ENCODE results near the gene REXO4. TPM values are rescaled to one million over a fixed set of nuclear protein-coding genes. Genes with fewer than 3 reads are reported as not detected.
"Not testable (repeated sequence)": the region's sequence is repeated elsewhere in the genome, so short reads cannot be mapped to it uniquely, and the experiment has no call there.

REXO4 gene
- polyA plus RNA-seq, 4 donors: 27.7 to 33.4 (median 32.5) TPM

GRCh38 chr9:133392308-133392707 is 25.5 kb downstream of the REXO4 start:
- DNase-seq (ENCODE audit: low read depth in 4 of 4, low spot score in 2 of 4): not testable (repeated sequence)

DNA sequence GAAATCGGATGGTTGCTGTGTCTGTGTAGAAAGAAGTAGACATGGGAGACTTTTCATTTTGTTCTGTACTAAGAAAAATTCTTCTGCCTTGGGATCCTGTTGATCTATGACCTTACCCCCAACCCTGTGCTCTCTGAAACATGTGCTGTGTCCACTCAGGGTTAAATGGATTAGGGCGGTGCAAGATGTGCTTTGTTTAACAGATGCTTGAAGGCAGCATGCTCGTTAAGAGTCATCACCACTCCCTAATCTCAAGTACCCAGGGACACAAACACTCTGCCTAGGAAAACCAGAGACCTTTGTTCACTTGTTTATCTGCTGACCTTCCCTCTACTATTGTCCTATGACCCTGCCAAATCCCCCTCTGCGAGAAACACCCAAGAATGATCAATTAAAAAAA is 26.4 kb downstream of the REXO4 start:
- DNase-seq (ENCODE audit: low read depth in 4 of 4, low spot score in 2 of 4): not testable (repeated sequence)

DNA sequence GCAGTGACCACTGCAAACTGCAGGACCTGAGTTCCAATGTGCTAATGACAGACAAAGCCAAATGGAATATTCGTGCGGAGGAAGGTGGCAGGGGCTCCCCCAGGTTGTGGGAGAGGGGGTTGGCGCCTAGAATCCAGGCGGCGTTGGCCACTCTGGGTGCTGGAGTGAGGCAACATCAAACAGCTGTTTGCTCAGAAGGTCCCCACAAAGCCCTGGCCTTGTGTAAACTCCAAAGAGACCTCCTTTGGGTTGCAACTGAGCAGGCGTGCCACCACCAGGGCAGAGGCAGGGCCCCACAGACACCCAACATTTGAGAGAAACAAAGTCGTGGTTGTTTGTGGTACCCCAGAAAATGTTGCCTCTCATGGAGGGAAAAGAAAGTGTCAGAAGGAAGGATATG is 27.1 kb downstream of the REXO4 start:
- no peak for DNase-seq (ENCODE audit: low read depth in 4 of 4, low spot score in 2 of 4)

- no peak for DNase-seq (ENCODE audit: low read depth in 4 of 4, low spot score in 2 of 4)
Observed at GRCh38 chr9:133389562-133389961, 28.2 kb downstream of the REXO4 start.

DNA sequence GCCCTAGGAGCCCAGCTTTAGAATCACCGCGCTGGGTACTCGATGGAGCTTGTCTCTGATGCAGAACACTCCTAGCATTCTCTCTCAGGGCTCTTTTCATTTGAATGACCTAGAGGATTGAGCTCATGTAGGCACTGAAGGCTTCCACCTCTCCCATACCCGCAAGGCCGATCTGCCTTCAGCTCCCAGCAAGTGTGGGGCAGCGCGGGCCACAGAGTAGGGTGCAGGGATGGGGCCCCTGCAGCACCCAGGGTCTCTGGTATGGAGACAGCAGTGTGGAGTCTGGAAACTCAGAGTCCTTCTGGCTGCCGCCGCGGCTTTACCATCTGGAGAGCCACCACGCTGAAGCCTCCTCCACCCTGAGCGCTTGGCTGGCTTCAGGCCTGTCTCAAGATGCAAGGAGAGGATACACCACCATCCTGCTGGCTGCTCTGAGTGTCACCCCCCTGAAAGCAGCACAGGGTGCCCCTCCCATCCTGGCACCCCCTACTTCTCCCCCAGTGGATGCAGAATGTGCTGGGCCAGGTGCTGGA is 28.7 kb downstream of the REXO4 start:
- DNase-seq (ENCODE audit: low read depth in 4 of 4, low spot score in 2 of 4): no peak

DNA sequence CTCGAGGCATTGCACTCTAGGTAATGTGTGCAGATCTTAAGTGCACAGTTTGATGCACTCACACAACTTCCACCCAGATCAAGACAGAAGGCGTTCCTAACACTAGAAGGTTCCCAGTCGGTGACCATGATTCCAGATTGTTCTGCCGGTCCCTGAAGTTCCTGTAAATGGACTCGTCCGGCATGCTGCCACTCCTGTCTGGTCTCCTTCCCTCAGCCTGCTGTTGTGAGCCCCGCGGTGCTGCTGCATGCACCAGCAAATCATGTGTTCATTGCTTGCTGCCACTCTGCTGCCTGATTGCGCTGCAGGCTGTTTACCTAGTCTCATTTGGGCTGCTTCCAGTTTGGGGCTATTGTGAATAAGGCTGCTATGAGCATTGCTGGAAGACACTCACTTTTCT is 30.1 kb downstream of the REXO4 start:
- DNase-seq (ENCODE audit: low read depth in 4 of 4, low spot score in 2 of 4): no peak

GRCh38 chr9:133386338-133386737 is 31.5 kb downstream of the REXO4 start:
- DNase-seq (ENCODE audit: low read depth in 4 of 4, low spot score in 2 of 4): no peak

DNA sequence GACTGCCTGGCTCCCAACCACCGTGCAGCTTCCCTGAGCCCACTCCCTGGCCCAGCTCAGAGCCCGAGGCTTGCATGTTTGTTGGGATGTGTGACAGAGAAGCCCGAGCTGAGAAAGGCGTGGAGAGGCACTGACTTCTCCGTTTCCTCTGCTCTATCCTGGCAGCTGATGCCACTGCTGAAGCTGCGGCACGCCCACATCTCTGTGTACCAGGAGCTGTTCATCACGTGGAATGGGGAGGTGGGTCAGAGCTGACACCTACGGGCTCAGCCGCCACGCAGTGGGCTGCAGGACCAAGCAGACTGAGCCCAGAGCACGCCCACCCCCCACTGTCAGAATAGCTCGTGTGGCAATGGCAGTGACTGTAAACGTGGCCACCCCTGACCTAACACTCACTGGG is 32.4 kb downstream of the REXO4 start:
- no peak for DNase-seq (ENCODE audit: low read depth in 4 of 4, low spot score in 2 of 4)

DNA sequence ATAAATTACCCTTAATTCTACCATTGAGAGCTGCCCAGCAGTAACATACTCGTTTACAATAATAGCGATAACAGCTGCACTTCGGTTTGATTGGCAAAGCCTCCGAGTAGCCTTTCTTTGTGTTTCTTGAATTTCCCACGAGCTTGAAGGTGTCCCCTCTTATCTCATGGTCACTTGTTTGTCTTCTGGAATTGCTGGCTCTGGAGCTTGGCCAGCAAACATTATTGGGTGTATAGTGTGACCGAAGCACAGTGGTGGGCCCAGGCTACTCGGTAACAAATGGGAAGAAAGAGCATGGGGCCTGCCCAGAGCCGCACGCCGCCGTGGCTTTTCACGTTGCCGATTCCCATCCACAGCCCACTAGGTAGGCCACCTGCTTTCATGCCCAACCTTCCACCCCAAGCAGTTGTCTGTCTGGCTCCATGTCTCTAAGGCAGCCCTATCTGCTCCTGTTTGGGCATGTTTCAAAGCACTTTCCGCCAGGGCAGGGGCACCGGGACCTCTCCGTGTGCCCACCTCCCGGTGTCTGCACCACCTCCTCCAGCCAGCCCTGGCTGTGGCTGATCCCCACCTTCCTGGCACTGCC is 33.0 kb downstream of the REXO4 start:
- DNase-seq (ENCODE audit: low read depth in 4 of 4, low spot score in 2 of 4): no peak

DNA sequence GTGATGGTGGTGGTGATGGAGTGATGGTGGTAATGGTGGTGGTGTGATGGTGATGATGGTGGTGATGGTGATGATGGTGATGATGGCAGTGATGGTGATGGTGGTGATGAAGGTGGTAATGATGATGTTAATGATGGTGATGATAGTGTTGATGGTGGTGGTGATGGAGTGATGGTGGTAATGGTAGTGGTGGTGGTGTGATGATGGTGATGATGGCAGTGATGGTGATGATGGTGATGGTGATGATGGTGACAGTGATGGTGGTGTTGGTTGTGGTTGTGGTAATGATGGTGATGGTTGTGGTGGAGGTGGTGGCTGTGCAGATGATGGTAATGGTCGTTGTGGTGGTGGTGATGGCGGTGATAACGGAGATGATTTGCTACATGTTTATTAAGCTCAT is 34.4 kb downstream of the REXO4 start:
- DNase-seq (ENCODE audit: low read depth in 4 of 4, low spot score in 2 of 4): no peak

GRCh38 chr9:133382507-133383141 is 35.2 kb downstream of the REXO4 start:
- DNase-seq (ENCODE audit: low read depth in 4 of 4, low spot score in 2 of 4): no peak

DNA sequence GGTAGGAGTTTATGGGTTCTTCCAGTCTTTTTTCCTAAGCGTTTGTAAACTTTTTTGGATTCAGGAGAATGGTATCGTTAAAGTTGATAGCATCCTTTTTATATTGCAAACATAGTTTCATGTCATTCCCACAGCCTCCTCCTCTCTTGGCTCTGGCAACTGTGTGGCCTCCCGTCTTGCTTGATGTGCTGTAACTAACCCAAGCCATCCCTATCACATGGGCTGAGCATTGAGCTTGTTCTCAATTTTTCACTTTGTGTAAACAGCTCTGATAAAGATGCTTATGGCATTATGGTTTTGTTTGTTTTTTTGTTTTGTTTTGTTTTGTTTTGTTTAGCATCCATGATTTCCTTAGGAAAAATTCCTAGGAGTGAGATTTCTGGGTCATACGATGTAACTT is 37.1 kb downstream of the REXO4 start:
- DNase-seq (ENCODE audit: low read depth in 4 of 4, low spot score in 2 of 4): no peak

DNA sequence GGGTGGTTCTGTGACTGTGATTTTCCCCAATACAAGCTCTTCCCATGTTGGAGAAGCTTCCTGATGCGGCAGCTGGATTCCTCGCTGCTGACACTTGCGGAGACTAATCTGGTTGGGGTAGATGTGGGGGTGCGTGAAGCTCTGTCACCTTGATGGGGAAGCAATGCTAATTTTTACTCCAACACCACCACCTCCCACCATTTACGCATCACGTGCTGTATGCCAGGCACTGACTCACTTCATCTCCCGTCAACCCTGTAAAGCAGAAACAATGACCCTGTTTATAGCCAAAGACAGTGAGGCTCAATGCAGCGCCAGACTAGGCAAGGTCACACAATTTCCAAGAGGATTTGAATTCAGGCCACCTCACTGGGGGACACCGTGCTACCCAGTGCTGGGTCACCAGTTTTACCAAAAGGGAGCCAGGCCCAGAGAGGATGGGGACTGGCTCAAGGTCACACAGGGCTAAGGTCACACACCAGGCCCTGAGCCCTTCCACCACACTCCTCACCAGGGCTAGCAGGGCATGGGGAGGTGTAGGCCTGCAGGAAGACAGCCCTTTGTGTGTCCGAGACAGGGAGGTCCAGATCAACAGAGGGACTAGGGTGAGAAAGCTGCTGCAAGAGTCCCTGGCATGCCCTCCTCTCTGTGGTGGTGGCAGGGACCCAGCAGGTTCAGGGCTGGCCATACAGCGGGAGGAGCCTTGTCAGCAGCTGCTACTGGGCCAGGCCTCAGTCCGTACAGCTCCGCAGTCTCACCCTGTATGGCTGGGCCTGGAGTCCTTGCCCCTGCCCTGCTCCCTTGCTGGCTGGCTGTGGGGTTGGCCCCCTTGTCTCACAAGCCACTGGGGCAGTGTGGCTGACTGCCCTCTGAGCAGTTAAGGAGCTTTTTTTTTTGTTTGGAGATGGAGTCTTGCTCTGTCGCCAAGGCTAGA is 38.4 kb downstream of the REXO4 start:
- DNase-seq (ENCODE audit: low read depth in 4 of 4, low spot score in 2 of 4): no peak

DNA sequence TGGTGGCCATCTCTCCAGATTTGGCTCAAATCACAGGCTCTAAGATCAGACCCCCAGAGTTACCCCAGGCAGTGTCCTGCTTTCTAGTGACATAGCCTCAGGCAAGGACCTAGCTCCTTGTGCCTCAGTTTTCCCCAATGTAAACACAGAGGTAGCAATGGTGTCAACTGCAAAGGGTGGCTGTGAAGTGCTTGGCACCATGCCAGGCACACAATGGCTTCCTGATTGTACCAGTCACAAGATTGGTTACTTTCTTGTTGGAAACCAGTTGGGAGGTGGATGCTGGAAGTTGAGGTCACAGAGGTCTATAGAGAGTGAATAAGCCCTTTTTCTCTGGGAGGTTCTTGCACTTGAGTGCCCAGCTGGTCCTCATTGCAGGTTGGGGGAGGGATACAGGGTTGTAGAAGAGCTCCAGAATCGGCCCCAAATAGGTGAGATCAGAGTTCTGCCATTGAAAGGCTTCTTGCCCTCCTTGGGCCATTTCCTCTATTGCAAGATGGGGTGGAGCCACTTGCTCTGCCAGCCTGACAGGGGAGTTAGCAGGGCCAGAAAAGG is 39.3 kb downstream of the REXO4 start:
- no peak for DNase-seq (ENCODE audit: low read depth in 4 of 4, low spot score in 2 of 4)

DNA sequence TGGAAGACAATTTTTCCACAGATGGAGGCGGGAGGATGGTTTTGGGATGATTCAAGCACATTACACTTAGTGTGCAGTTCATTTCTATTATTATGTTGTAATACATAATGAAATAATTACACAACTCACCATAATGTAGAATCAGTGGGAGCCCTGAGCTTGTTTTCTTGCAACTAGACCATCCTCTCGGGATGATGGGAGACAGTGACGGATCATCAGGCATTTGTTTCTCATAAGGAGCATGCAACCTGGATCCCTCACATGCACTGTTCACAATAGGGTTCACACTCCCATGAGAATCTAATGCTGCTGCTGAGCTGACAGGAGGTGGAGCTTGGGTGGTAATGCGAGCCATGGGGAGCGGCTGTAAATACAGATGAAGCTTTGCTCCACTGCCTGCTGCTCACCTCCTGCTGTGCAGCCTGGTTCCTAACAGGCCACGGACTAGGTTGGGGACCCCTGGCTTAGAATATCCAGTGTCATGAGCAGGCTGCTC is 40.0 kb downstream of the REXO4 start:
- no peak for DNase-seq (ENCODE audit: low read depth in 4 of 4, low spot score in 2 of 4)

DNA sequence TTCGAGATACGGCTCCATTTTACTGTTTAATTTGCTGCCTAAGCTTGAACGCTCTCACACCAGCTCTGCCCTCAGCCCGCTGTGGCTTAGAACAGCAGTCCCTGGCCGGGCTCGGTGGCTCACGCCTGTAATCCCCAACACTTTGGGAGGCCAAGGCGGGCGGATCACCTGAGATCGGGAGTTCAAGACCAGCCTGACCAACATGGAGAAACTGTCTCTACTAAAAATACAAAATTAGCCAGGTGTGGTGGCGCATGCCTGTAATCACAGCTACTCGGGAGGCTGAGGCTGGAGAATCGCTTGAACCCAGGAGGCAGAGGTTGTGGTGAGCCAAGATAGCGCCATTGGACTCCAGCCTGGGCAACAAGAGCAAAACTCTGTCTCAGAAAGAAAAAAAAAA is 40.5 kb downstream of the REXO4 start:
- not testable (repeated sequence) for DNase-seq (ENCODE audit: low read depth in 4 of 4, low spot score in 2 of 4)

DNA sequence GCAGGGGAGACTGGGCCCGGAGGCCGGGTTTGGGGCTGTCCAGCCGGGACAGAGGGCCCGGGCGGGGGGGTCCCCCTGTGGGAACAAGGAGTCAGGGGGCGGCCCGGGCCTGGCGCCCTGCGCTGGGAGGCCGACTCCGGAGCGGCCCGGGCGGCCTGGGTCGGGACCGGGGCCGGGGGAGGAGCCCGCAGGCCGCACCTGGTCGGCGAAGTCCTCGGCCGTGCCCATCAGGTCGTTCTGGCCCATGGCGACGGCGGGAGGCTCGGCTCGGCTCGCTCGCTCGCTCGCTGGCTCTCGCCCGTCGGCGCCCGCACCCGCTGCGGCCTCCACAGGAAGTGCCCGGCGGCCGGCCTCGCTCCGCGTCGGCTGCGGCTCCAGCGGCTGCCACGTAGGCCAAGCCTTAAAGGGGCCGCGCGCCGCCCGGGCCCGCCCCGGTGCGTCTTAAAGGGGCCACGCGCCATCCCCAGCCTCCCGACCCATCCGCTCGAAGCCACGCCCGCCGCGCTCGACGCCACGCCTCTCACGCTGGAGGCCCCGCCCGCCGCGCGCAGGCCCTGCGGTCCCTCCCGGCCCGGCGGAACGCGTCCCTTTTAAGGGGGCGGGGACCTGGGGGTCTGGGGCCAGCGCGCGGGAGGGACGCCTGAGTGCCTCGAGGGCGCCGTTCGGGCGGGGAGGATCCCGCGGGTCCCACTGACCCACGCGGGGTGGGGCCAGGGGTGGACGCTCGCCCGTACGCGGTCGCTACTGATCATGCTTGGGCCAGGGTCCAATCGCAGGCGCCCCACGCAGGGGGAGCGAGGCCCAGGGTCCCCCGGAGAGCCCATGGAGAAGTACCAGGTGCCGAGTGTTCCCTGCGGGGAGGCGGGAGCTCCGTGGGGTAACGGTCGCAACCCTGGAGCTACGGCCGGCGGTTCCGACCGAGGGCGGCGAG is 41.8 kb downstream of the REXO4 start, which contains the start of the genes STKLD1 and SURF4:
TSS of gene STKLD1 (plus strand) at position 643 of the 931 bp plus-strand sequence. CDS start at position 751, 108 bp downstream.
TSS of gene SURF4 (minus strand) at position 337 of the 931 bp plus-strand sequence. CDS start at position 246, 91 bp downstream.
- peak; percentile 74 to 93 (median 90) for DNase-seq (ENCODE audit: low read depth in 4 of 4, low spot score in 2 of 4)

GRCh38 chr9:133375116-133375723 is 42.6 kb downstream of the REXO4 start:
- no peak for DNase-seq (ENCODE audit: low read depth in 4 of 4, low spot score in 2 of 4)

- DNase-seq (ENCODE audit: low read depth in 4 of 4, low spot score in 2 of 4): no peak
Observed at GRCh38 chr9:133374612-133375115, 43.1 kb downstream of the REXO4 start.

Measured in left renal cortex interstitium (tissue), 4 donors.